Breast epithelium (tissue), 4 donors: ENCODE data around the gene AMMECR1. TPM values are rescaled to one million over a fixed set of nuclear protein-coding genes. Genes with fewer than 3 reads are reported as not detected.
A peak's percentile ranks its signal among the peaks of the same experiment; 100 is the strongest.

Experiments
- DNase-seq, 2 donors: peaks; one replicate each; pipeline ENCODE4 v3.0.0-alpha.2; 2019; ENCODE audit warnings: low spot score in 2 of 2
- H3K27ac ChIP-seq, 2 donors: fragments of 200-600 bp; sonication (generic) in 1 of 2; one replicate each; pipeline ENCODE4 v1.5.1; 2016 to 2019; ENCODE audit warnings: mild to moderate bottlenecking in 1 of 2
- H3K27me3 ChIP-seq, 2 donors: fragments of 200-600 bp; sonication (generic) in 1 of 2; one replicate each; pipeline versions ENCODE4 v1.5.1 to v1.6.0; 2017 to 2019; ENCODE audit warnings: control low read depth in 1 of 2, mild to moderate bottlenecking in 1 of 2
- H3K36me3 ChIP-seq: fragments of 200-600 bp; one replicate; pipeline ENCODE4 v1.5.1; 2019
- H3K4me1 ChIP-seq, 2 donors: fragments of 200-600 bp; sonication (generic); one replicate each; pipeline ENCODE4 v1.5.1; 2016 to 2019; ENCODE audit warnings: control low read depth in 1 of 2
- H3K4me3 ChIP-seq, 3 donors: fragments of 200-600 bp; sonication (generic); 1 replicate in 2 of 3; 2 replicates in 1 of 3; pipeline ENCODE4 v1.5.1; 2016 to 2019; ENCODE audit warnings: mild to moderate bottlenecking in 3 of 3, moderate library complexity in 2 of 3
- H3K9me3 ChIP-seq, 2 donors: fragments of 200-600 bp; sonication (generic) in 1 of 2; one replicate each; pipeline ENCODE4 v1.5.1; 2016 to 2019; ENCODE audit warnings: control low read depth in 1 of 2
- POLR2A ChIP-seq: fragments of 450-650 bp; IDR thresholded peaks from one replicate; pipeline ENCODE4 v1.6.1; 2016; ENCODE audit warnings: antibody characterized with exemption, mild to moderate bottlenecking, moderate library complexity
- POLR2AphosphoS5 ChIP-seq, 3 donors: sonication (generic); formaldehyde crosslinking; IDR thresholded peaks; one replicate each; pipeline ENCODE4 v1.6.1; 2017; ENCODE audit warnings: antibody characterized with exemption in 3 of 3
- intact Hi-C: fragments of 100-400 bp; cut with DNase I; formaldehyde crosslinking; loops from one replicate; pipeline ENCODE4 v1.15.1; 2023; ENCODE audit warnings: low total_unique reads
- total RNA-seq, 3 donors: library from RNA; depleted of rRNA; stranded (reverse); fragments of >200 nt; gene quantifications; one replicate each; pipeline ENCODE4 v1.1.0, GENCODE V29; 2016
- TF ChIP-seq, protein P1 (sequence below), 3 donors: fragments of 450-650 bp; IDR thresholded peaks; one replicate each; pipeline ENCODE4 v1.5.1; 2016 to 2017; ENCODE audit warnings: antibody characterized with exemption in 3 of 3, mild to moderate bottlenecking in 3 of 3, moderate library complexity in 3 of 3

AMMECR1 gene
- total RNA-seq, 3 donors from 2014 or later, result 4.3 to 8.2 (median 6.6) TPM

- Histone ChIP-seq H3K27ac (no peak overlapping the region), H3K4me3 (no peak overlapping the region), H3K27me3 (peaks cover 0 to 67% of the 10 kb centered on the region in 2 donors), H3K36me3 (no peaks in the 10 kb centered on the region), H3K4me1 (no peaks in the 10 kb centered on the region), H3K9me3 (peaks cover 0 to 10% of the 10 kb centered on the region in 2 donors)
- no peak for DNase-seq
- TF ChIP-seq, protein P1, sequence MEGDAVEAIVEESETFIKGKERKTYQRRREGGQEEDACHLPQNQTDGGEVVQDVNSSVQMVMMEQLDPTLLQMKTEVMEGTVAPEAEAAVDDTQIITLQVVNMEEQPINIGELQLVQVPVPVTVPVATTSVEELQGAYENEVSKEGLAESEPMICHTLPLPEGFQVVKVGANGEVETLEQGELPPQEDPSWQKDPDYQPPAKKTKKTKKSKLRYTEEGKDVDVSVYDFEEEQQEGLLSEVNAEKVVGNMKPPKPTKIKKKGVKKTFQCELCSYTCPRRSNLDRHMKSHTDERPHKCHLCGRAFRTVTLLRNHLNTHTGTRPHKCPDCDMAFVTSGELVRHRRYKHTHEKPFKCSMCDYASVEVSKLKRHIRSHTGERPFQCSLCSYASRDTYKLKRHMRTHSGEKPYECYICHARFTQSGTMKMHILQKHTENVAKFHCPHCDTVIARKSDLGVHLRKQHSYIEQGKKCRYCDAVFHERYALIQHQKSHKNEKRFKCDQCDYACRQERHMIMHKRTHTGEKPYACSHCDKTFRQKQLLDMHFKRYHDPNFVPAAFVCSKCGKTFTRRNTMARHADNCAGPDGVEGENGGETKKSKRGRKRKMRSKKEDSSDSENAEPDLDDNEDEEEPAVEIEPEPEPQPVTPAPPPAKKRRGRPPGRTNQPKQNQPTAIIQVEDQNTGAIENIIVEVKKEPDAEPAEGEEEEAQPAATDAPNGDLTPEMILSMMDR (IDR thresholded peaks at IDR 0.05), result no peak
- TF ChIP-seq POLR2AphosphoS5 (IDR thresholded peaks at IDR 0.05), result no peak
- TF ChIP-seq POLR2A, result no peak
- intact Hi-C loops, result no loop called here
These were observed 134.6 kb downstream of the AMMECR1 start for GRCh38 chrX:110183314-110183713.

GRCh38 chrX:110182865-110183264, 135.0 kb downstream of the AMMECR1 start:
- Histone ChIP-seq H3K27ac (no peak overlapping the region), H3K4me1 (no peaks in the 10 kb centered on the region), H3K27me3 (peaks cover 0 to 63% of the 10 kb centered on the region in 2 donors), H3K36me3 (no peaks in the 10 kb centered on the region), H3K9me3 (peaks cover 0 to 10% of the 10 kb centered on the region in 2 donors), H3K4me3 (no peak overlapping the region)
- intact Hi-C loops, result no loop called here
- TF ChIP-seq POLR2AphosphoS5 (IDR thresholded peaks at IDR 0.05) (no peak), POLR2A (no peak)
- TF ChIP-seq, protein P1 (IDR thresholded peaks at IDR 0.05), result no peak
- DNase-seq, result no peak

DNA sequence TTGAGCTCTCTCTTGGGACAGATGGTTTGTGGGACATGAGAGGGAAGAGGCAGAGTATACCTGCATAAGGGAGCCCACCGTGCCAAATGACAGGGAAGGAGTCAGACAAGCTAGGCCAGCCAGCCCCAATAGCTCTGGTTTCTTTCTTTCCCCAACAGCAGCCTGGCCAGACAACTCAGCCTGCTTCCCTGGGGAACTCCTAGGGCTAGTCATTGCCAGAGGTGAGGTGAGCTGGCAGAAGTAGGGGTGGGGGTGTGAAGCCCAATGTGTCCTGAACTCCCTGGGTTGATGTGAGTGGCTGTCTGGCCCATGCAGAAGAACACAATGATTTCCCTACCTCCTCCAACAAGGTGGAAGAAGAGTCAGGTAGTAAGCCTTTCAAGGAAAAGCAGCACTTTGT, 135.5 kb downstream of the AMMECR1 start:
- H3K27ac ChIP-seq, result no peak overlapping the region
- H3K9me3 ChIP-seq, result peaks cover 0 to 10% of the 10 kb centered on the region in 2 donors
- no peak for DNase-seq
- H3K27me3 ChIP-seq, result peaks cover 0 to 63% of the 10 kb centered on the region in 2 donors
- TF ChIP-seq POLR2A, result no peak
- TF ChIP-seq, protein P1 (IDR thresholded peaks at IDR 0.05), result no peak
- TF ChIP-seq POLR2AphosphoS5 (IDR thresholded peaks at IDR 0.05), result no peak
- intact Hi-C loops, result no loop called here
- no peaks in the 10 kb centered on the region for H3K36me3 ChIP-seq
- no peaks in the 10 kb centered on the region for H3K4me1 ChIP-seq
- no peak overlapping the region for H3K4me3 ChIP-seq

DNA sequence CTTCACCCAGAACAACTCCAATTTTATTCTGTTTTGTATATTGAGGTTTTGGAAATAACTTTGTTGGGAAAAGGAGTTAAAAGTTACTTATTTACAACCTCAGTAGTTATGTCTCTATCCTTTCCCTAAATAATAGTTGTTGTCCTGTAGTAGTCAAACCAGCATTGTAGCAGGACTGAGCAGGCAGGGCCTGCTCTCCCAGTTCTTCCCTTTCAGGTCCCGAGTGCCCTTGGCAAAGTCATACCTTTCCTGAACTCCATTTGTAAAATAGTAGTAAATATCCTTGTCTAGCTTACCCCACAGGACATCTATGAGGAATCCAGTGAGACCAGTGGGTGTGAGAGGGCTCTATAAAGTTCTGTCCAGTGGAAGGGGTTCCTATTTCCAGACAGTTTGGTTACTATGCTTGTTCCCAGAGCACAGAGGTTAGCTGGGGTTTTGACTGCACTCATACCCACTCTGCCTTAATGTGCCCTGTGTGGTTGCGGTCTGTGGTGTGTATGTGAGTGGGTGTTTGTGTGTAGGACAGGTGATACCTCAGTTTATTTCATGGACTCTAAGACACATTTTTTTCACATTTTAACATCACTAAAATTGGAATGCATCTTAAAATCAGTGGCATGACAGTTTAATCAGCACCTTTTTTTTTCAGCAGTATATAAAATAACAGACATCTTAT, 136.3 kb downstream of the AMMECR1 start:
- Histone ChIP-seq H3K9me3 (peaks cover 0 to 9% of the 10 kb centered on the region in 2 donors), H3K27me3 (peaks cover 0 to 70% of the 10 kb centered on the region in 2 donors), H3K4me1 (no peaks in the 10 kb centered on the region), H3K27ac (peak overlapping the region in 1 of 2 donors; percentile 5), H3K4me3 (no peak overlapping the region), H3K36me3 (no peaks in the 10 kb centered on the region)
- DNase-seq, result no peak
- intact Hi-C loops, result no loop called here
- TF ChIP-seq POLR2AphosphoS5 (IDR thresholded peaks at IDR 0.05), result no peak
- TF ChIP-seq POLR2A, result no peak
- TF ChIP-seq, protein P1 (IDR thresholded peaks at IDR 0.05), result no peak

GRCh38 chrX:110180928-110181310, 137.0 kb downstream of the AMMECR1 start:
- TF ChIP-seq POLR2AphosphoS5 (IDR thresholded peaks at IDR 0.05) (no peak), POLR2A (no peak)
- TF ChIP-seq, protein P1 (IDR thresholded peaks at IDR 0.05), result no peak
- intact Hi-C loops, result no loop called here
- H3K36me3 ChIP-seq, result no peaks in the 10 kb centered on the region
- H3K9me3 ChIP-seq, result peaks cover 0 to 2% of the 10 kb centered on the region in 2 donors
- no peak overlapping the region for H3K4me3 ChIP-seq
- H3K27ac ChIP-seq, result peak overlapping the region in 1 of 2 donors; percentile 5
- no peak for DNase-seq
- H3K4me1 ChIP-seq, result no peaks in the 10 kb centered on the region
- peaks cover 0 to 75% of the 10 kb centered on the region in 2 donors for H3K27me3 ChIP-seq
